GM12878 (cell line): ENCODE measurements around the gene U2AF2. TPM values are rescaled to one million over a fixed set of nuclear protein-coding genes. Genes with fewer than 3 reads are reported as not detected.

Experiments
- GABPA ChIP-seq: IDR thresholded peaks from 2 replicates; pipeline ENCODE4 v1.6.1; 2014; ENCODE audit warnings: antibody characterized with exemption, low read depth, mild to moderate bottlenecking, inconsistent platforms
- HSF1 ChIP-seq: fragments of 150-350 bp; IDR thresholded peaks from 2 replicates; pipeline ENCODE4 v1.6.1; 2014; ENCODE audit warnings: mild to moderate bottlenecking, low read depth, low read length
- TCF12 ChIP-seq: IDR thresholded peaks from 2 replicates; pipeline ENCODE4 v1.6.1; 2011; ENCODE audit warnings: low read depth, mild to moderate bottlenecking, low read length
- polyA plus RNA-seq, 11 experiments: library from polyadenylated mRNA; depleted of rRNA in 4 of 11; unstranded in 6 of 11; stranded (reverse) in 5 of 11; fragments of >200 nt; fragmentation: Nextera tagmentation in 4 of 11; fragmentation: Illumina TruSeq in 1 of 11; extraction: Ambion mirVana in 4 of 11; extraction: Trizol in 1 of 11; gene quantifications; 1 replicate in 1 of 11; 2 replicates in 10 of 11; pipeline versions ENCODE4 v1.2.1 to v1.2.3, GENCODE V29; 2011 to 2016; ENCODE audit warnings: inconsistent platforms in 2 of 11, missing spikeins in 2 of 11, low read depth in 1 of 11
- total RNA-seq, 4 experiments: library from RNA; depleted of rRNA in 3 of 4; stranded (reverse); fragments of >200 nt in 3 of 4; fragmentation: Illumina TruSeq in 1 of 4; extraction: Trizol in 1 of 4; gene quantifications; 2 replicates each; pipeline versions ENCODE4 v1.2.1 to v1.2.3, GENCODE V29; 2013 to 2021
- TF ChIP-seq, protein P1 (sequence below): fragments of 450-650 bp; IDR thresholded peaks from 2 replicates; pipeline ENCODE4 v1.6.1; 2016; ENCODE audit warnings: mild to moderate bottlenecking
- TF ChIP-seq, protein P2 (sequence below): fragments of 450-650 bp; formaldehyde crosslinking; IDR thresholded peaks from 2 replicates; pipeline ENCODE4 v1.4.0; 2020; ENCODE audit warnings: mild to moderate bottlenecking, moderate library complexity

The U2AF2 gene
- total and polyA plus RNA-seq, 10 of the 15 experiments (the other 5 are each of a cell fraction or from before 2014, with no cell fraction given), result 3.0 to 338 (median 130) TPM

DNA sequence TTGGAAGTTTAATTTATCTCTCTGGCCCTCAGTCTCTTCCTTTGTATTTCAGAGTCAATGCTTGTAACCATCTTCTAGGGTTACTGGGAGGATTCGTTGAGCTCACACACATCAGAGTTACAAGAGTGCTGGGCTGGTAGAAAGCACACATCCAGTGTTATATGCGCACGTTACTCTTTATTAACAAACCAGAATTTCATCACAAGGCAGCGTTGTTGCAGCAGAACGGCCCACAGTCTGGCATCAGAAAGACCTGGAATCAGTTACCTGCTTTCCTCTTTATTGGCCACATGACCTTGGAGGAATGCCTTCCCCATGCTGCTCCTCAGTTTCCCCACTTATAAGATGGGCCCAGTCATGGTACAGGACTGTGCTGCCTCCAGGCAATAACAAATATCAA lies 45.5 kb upstream of the U2AF2 start (continued):
- TF ChIP-seq, protein P1, sequence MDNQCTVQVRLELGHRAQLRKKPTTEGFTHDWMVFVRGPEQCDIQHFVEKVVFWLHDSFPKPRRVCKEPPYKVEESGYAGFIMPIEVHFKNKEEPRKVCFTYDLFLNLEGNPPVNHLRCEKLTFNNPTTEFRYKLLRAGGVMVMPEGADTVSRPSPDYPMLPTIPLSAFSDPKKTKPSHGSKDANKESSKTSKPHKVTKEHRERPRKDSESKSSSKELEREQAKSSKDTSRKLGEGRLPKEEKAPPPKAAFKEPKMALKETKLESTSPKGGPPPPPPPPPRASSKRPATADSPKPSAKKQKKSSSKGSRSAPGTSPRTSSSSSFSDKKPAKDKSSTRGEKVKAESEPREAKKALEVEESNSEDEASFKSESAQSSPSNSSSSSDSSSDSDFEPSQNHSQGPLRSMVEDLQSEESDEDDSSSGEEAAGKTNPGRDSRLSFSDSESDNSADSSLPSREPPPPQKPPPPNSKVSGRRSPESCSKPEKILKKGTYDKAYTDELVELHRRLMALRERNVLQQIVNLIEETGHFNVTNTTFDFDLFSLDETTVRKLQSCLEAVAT, result no peak
- TF ChIP-seq, protein P2, sequence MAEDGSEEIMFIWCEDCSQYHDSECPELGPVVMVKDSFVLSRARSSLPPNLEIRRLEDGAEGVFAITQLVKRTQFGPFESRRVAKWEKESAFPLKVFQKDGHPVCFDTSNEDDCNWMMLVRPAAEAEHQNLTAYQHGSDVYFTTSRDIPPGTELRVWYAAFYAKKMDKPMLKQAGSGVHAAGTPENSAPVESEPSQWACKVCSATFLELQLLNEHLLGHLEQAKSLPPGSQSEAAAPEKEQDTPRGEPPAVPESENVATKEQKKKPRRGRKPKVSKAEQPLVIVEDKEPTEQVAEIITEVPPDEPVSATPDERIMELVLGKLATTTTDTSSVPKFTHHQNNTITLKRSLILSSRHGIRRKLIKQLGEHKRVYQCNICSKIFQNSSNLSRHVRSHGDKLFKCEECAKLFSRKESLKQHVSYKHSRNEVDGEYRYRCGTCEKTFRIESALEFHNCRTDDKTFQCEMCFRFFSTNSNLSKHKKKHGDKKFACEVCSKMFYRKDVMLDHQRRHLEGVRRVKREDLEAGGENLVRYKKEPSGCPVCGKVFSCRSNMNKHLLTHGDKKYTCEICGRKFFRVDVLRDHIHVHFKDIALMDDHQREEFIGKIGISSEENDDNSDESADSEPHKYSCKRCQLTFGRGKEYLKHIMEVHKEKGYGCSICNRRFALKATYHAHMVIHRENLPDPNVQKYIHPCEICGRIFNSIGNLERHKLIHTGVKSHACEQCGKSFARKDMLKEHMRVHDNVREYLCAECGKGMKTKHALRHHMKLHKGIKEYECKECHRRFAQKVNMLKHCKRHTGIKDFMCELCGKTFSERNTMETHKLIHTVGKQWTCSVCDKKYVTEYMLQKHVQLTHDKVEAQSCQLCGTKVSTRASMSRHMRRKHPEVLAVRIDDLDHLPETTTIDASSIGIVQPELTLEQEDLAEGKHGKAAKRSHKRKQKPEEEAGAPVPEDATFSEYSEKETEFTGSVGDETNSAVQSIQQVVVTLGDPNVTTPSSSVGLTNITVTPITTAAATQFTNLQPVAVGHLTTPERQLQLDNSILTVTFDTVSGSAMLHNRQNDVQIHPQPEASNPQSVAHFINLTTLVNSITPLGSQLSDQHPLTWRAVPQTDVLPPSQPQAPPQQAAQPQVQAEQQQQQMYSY (CRISPR knock-in tag), result no peak
- TF ChIP-seq GABPA (no peak), TCF12 (no peak), HSF1 (no peak)
- TF ChIP-seq, all 136 proteins: peak for 0
